T-helper 1 cell treated with Interleukin-12 subunit alpha and Interleukin-12 subunit beta and Interleukin-4 antibody, amounts not matched to agents 30 ng/mL and 1 ng/mL, for 36 hours (primary cell): Measurements from ENCODE around the gene FBN1. TPM values are rescaled to one million over a fixed set of nuclear protein-coding genes. Genes with fewer than 3 reads are reported as not detected.

Source experiments
- intact Hi-C: fragments of 100-400 bp; cut with micrococcal nuclease; formaldehyde crosslinking; loops from one replicate; pipeline ENCODE4 v1.15.1; 2024
- total RNA-seq: library from RNA; stranded (reverse); gene quantifications from 2 replicates; pipeline ENCODE4 v1.2.3, GENCODE V29; 2022

FBN1 gene
- total RNA-seq, 1 donor from 2014 or later, result 1.1 TPM

GRCh38 chr15:48522123-48522522 lies 123.4 kb downstream of the FBN1 start:
- intact Hi-C loops, result no loop called here

- intact Hi-C loops, result no loop called here
Observed at GRCh38 chr15:48520376-48521155, 124.9 kb downstream of the FBN1 start.

- intact Hi-C loops, result no loop called here
Observed at GRCh38 chr15:48516121-48516520, 129.4 kb downstream of the FBN1 start.

- intact Hi-C loops, result no loop called here
Observed at GRCh38 chr15:48515500-48515899, 130.0 kb downstream of the FBN1 start.

- intact Hi-C loops, result no loop called here
Observed at GRCh38 chr15:48514103-48514816, 131.2 kb downstream of the FBN1 start.

- intact Hi-C loops, result no loop called here
Observed at GRCh38 chr15:48510976-48511375, 134.5 kb downstream of the FBN1 start.

- intact Hi-C loops, result no loop called here
Observed at GRCh38 chr15:48507416-48508065, 138.0 kb downstream of the FBN1 start.

- intact Hi-C loops, result no loop called here
Observed at GRCh38 chr15:48505067-48505466, 140.4 kb downstream of the FBN1 start.

GRCh38 chr15:48501208-48501607 lies 144.3 kb downstream of the FBN1 start:
- intact Hi-C loops, result no loop called here

GRCh38 chr15:48500595-48500994 lies 144.9 kb downstream of the FBN1 start:
- intact Hi-C loops, result no loop called here

GRCh38 chr15:48499978-48500377 lies 145.5 kb downstream of the FBN1 start:
- intact Hi-C loops, result no loop called here

GRCh38 chr15:48498828-48499227 lies 146.7 kb downstream of the FBN1 start:
- intact Hi-C loops, result no loop called here

GRCh38 chr15:48494631-48495030 lies 150.9 kb downstream of the FBN1 start:
- intact Hi-C loops, result no loop called here

GRCh38 chr15:48493763-48494225 lies 151.7 kb downstream of the FBN1 start:
- intact Hi-C loops, result no loop called here

- intact Hi-C loops, result no loop called here
Observed at GRCh38 chr15:48493084-48493762, 152.3 kb downstream of the FBN1 start.

- intact Hi-C loops, result no loop called here
Observed at GRCh38 chr15:48486228-48486627, 159.3 kb downstream of the FBN1 start.

GRCh38 chr15:48481802-48482201 lies 163.7 kb downstream of the FBN1 start:
- intact Hi-C loops, result no loop called here

GRCh38 chr15:48479751-48480150 lies 165.8 kb downstream of the FBN1 start:
- intact Hi-C loops, result no loop called here

GRCh38 chr15:48478581-48478980 lies 166.9 kb downstream of the FBN1 start:
- intact Hi-C loops, result no loop called here

- intact Hi-C loops, result no loop called here
Observed at GRCh38 chr15:48477795-48478360, 167.6 kb downstream of the FBN1 start.
